GM18867 (cell line): ENCODE measurements around the gene BTBD17.

Experiments used
- ATAC-seq: cut with Tn5 transposase; IDR thresholded peaks from one replicate; pipeline ENCODE4 v1.9.1; 2021; ENCODE audit warnings: mild to moderate bottlenecking, moderate library complexity; ENCODE audit not compliant: unreplicated experiment

Gene BTBD17

DNA sequence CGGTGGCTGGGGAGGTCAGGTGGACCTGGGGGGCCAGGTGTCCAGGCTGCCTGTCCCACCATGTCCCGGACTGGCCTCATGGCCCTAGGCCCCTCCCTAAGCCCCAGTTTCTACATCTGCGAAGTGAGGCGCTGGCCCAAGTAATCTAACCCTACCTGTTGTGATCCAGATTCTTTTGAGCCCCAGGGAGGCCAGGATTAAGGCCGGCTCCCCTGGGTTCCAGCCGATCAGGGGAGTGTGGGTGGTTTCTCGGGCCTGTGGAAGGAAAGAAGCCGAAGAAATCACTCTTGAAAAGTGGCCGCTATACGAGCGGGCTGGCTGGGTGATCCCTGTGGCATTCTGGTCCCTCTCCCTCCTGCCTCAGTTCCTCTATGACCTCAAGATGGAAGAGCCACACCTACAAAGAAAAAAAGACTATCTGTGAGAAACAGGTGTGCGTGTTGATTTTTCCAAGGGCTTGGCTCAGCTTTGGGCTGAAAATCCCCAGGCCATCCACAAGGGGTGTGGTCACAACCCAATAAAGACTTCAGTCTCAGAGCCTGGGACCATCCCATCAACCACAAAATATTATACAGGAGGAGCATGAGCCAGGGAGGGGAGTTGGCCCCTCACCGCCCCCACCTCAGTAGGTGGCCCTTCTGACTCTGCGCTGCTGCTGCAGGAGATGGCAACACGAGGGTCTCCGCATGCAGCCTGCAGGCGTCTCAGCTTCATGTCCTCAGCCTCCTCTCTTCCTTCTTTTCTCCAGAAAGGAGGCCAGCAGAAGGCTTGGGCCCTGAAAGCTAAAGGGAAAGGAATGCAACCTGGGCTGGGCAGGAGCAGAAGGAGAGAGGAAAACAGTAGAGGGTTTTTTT is 25.9 kb upstream of the BTBD17 start:
- no peak for ATAC-seq

DNA sequence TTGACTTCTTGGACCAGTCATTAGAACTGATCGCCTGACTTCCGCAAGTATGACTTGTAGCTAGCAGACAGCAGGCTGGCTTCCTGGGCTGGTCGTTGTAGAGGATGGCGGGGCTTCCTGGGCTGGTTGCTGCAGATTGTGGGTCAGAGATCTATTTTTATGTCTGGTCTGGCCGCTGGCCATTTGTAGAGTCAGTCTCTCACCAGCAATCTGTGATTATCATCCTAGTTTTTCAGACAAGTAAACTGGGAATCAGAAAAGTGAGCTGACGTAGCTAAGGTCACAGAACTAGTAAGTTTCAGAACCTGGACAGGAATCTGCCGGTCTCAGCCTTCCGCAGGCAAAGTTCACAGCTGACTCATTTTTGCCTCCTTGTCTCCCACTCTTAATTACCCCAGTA is 24.7 kb upstream of the BTBD17 start:
- no peak for ATAC-seq

DNA sequence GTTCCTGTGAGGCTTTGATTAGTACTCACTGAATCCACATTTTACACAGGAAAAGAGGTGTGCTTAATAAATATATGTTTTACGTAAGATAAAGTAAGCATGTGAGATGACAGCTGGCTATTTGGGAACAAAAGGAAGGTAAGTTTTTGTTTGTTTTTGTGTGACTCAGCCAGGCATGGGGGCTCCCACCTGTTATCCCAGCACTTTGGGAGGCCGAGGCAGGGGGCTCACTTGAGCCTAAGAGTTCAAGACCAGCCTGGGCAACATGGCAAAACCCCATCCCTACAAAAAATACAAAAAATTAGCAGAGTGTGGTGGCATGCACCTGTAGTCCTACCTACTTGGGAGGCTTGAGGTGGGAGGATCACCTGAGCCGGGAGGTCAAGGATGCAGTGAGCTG is 23.5 kb upstream of the BTBD17 start:
- no peak for ATAC-seq

DNA sequence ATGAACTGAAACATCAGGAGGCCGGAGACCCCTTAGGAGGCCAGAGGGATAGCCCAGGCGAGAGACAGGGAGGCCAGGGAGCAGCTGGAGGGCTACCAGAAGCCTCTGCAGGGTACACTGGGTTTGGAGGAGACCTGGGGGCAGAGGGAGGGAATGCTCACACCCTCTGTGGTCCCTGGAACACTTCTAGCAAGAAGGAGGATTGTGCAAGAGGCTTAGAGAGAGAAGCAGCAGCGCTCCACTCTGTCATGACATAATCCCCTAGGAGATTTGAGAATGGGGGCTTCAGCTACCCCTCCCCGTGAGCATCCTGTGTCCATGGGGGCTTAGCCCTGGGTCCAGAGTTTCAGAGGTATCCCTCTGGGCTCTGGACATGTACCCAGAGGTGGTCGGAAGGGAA is 21.5 kb upstream of the BTBD17 start:
- ATAC-seq: no peak

DNA sequence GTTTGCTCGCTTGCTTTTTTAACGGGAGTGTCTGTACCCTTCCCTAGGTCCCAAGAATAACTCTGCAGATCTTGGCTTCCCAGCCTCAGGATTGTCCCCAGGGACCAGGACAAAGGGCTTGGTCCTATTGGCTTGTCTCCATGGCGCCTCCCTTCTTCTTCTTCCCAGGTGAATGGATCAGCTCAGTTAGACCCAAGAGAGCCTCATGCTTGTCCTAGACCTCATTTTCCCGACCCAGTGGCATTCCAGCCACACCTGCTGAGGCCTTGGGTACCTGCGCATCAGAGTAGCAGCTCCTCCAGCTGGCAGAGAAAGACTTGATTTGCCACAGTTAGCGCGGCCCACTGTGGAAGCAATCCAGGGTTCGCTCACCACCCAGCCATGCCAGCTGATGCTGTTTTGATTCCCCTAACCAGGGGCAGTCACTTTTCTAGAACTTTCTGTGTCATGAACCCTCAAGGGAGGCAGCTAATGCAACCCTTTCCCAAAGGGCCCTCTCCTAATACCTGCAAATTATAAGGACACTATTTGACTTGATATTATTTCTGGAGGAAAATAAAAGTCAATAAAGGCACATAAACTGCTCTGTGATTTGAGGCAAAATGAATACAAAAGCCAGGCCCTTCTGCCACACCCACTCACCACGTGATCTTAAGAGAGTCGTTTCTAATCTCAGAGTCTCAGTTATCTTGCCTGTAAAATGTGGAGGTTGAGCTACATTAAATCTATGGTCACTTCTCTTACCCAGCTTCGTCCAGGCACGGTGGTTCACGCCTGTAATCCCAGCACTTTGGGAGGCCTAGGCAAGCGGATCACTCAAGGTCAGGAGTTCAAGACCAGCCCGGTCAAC is 19.5 kb upstream of the BTBD17 start:
- no peak for ATAC-seq

DNA sequence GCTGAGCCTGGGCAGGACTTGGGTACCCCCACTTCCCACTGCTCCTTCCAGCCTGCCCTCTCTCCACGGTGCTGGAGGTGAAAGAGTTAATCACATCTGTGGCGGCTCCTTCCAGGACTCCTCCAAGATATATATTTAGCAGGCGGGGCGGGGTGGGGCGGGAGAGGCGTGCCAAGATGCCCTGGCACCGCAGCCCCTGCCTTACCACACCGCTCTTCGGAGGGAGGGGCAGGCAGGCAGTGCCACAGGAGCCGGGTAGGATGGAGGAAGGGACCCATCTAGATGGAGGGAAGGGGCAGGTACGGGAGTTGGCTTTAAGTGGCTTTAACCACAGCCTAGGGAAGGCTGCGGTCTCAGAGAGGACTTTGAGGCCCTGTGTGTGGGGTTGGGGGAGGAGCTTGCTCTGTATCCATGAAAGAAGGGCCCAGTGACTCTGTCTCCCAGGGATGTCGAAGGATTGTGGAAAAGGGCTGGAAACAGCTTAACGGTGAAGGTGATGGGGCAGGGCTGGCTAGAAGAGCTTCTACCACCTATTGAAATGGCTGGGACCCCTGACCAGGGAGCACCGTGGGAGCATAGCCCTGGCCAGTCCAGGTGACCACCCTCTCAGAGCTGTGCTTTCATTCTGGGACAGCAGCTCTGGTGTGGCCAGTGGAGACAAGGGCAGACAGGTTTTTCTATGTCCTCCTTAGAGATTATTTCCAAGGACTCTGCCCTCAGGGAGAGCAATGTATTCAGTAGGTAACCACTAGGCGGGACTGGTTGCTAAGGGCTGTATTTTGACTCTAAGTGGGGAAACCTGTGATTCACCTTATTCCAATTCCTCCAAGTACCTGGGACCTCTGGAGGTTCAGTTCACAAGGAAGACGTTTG is 18.7 kb upstream of the BTBD17 start:
- ATAC-seq: no peak

DNA sequence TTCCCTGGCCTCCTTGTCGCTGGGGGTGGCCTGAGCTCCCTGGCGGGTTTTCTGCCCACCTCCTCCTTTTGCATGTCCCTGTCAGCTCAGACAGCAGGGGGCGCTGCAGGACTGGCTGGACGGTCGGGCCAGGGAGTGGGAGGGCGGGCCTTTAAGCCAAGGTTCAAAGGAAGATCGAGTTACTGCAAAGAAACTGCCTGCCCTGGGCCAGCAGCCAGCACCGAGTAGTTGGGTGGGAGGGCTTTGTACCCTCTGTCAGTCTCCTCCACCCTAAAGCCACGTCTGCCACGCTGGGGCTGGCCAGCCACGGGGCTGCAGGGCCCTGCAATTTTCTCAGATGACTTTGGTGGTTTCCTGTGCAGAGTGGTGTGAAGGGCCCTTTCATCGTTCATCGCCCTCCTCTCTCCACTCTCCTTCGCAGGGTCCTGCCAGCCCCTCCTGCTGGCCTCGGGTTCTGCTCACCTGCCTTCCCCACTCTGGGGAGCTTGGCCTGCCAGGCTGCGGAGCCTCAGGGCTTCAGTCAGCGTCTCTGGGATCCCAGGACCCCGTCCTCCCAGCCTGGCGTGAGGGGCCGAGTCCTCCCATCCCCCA is 17.9 kb upstream of the BTBD17 start:
- ATAC-seq: peak; percentile 50

DNA sequence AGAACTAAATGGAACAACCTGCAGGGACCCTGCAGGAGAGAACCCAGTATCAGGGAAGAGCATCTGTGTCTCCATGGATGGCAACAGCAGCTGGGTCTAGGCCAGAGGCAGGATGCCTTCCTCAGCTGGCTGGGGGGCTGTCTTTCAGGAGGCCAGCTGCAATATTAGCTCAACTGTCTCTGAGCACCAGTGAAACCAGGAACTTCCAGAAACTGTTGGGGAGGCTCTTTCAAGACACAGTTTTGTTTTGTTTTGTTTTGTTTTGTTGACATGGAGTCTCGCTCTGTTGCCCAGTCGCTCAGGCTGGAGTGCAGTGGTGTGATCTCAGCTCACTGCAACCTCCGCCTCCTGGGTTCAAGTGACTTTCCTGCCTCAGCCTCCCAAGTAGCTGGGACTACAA is 13.2 kb upstream of the BTBD17 start:
- no peak for ATAC-seq

DNA sequence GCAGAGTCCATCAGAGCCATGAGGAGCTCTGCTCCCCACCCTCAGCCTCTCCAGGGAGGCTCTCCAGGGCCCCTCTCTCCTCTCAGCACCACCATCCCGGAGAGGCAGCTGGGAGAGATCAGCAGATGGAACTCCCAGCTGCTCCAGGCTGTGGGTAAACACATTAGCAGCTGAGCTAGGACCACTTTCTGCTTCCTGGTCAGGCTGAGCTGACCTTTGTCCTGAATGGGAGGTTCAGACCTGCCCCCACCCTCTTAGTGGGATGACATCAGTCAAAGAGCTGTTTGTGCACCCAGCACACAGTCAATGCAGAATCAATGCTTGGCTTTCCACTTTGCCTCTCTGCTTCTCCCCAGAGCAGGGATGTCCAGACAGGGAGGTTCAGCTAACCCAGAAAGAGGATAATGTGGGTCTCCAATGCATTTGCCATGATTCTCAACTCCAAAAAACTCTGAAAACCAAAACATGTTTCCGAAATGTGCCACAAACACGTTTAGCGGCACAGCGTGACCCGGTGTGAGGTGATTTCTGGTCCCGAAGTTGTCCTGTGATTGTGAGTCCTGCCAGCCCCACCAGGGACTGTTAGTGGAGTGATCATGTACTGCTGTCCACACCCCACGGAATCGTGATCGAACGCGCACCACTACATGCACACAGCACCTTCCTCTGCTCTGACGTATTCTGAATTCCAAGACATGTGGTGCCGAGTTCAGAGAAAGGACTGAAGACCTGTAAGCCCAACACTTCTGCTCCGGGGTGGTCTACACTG is 12.4 kb upstream of the BTBD17 start:
- ATAC-seq: no peak

DNA sequence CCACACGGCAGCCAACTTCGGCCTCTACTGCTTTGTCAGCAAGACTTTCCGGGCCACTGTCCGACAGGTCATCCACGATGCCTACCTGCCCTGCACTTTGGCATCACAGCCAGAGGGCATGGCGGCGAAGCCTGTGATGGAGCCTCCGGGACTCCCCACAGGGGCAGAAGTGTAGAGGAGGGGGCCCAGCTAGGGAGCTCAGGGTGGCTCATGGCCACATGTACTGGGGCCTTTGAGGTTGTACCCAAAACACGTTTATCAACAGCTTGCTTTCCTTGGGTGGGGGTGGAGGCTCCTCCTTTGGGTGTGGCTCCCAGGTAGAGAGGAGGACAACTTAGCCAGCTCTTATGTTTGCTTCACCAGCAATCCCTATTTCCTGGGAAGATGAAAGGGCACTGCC is 10.8 kb upstream of the BTBD17 start:
- no peak for ATAC-seq

DNA sequence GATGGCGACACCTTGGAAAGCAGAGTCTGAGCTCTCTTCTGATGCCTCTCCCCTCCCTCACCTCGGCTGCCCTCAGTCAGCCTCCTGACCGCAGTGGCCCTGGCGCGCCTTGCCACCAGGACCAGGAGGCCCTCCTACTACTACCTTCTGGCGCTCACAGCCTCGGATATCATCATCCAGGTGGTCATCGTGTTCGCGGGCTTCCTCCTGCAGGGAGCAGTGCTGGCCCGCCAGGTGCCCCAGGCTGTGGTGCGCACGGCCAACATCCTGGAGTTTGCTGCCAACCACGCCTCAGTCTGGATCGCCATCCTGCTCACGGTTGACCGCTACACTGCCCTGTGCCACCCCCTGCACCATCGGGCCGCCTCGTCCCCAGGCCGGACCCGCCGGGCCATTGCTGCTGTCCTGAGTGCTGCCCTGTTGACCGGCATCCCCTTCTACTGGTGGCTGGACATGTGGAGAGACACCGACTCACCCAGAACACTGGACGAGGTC is 10.0 kb upstream of the BTBD17 start:
- ATAC-seq: no peak

DNA sequence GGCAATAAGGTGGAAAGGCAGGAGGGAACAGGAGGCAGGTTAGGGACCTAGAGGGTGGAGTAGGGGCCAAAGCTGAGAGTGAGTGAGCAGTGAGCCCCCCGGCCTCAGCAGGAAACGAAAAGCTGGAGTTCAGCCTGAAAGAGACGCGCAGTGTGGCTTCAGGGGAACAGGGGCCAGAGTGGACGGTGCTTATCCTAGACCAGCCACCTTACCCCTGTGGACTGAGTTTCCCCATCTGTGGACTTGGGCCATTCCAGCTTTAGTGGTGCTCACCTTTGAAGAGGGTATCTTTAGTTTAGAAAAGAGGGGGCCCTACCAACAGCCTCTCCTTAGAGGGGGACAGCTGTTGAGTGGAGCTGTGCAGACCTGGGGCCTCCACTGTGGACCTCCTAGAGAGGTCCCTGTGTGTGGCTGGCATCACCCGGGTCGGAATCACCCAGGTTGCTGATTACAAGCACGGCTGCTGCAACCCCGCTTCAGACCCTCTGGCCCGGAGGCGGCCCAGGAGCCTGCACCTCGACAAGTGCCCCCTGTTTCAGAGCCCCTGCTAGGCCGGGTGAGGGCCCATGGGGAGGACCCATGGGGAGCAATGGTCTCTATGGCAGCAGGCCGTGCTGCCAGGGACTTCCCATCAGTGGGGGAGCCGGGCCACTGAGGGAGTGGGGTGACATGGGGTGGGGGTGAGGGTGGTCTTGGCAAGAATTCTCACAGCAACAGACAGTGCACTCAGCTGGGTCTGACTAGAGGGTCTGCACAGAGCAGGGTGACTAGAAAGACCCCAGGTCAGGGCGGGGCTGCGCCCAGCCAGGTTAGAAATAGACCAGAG is 8.2 kb upstream of the BTBD17 start:
- ATAC-seq: no peak

DNA sequence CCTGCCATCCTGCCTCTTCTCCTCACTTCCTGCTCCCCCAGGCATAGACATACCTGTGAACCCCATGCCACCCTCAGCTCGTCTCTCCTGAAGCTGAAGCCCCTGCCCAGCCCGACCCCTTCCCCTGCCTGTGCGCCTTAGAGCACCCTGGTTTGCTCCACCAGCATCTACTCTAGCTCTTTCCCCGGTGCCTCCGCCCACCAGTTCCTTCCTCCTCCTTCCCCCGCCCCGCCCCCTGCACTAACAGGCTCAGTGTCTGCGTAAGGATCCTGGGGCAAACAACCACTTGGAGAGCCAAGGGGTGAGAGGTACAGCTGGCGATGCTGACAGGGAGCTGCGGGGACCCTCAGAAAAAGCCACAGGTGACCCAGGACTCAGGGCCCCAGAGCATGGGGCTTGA is 7.6 kb upstream of the BTBD17 start:
- ATAC-seq: no peak

DNA sequence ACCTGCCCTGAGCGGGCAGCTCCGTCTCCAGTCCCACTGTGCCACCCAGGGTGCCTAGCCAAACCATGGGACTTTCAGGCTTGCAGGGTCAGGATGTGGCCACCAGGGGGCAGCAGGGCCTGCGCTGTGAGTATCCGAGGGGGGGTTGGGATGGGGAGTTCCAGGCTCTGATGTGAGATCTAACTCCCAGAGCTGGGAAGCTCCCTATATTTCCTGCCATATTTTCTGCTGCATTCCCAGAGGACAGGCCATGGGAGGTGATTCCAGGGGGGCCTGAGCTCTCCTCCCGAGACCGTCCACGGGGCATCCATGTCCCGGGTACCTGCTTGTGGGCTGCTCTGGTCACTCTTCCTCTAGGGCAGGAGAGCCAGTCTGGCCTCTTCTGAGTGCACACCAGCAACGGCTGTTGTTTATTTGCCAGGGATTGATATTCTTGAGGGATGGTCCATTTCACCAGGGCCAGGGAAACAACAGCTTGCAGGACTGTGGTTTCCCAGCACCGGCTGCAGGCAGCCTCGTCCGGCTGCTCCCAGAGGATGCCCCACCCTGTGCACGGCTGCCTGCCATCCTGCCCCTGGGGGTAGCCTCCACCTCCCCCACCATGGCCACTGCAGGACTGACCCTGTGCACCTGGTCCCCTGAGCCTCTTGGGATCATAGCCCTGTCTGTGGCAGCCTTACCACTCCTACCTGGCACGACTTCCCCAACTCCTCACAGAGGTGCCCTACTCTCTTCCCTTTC is 6.8 kb upstream of the BTBD17 start:
- ATAC-seq: peak; percentile 53

DNA sequence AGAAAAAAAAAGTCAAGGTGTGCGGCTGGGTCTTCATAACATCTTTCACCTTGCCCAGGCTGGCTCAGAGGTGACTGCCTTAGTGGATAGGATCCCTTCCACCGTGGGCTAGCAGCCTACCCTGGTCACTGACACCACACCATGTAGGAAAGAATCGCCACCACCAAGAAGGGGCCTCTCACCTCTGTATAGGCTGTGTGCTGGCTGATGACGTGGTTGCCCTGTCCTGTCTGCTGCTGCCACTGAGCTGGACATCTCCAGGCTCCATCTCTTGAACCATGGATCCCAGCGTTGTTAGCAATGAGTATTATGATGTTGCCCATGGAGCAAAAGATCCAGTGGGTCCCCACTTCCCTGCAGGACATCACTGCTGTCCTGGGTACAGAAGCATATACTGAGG is 5.5 kb upstream of the BTBD17 start, which contains the start of gene GPR142:
Gene GPR142, plus strand, starts transcription at position 301 of the 400 bp plus-strand sequence. CDS start 2,035 bp downstream, outside the sequence.
- no peak for ATAC-seq

DNA sequence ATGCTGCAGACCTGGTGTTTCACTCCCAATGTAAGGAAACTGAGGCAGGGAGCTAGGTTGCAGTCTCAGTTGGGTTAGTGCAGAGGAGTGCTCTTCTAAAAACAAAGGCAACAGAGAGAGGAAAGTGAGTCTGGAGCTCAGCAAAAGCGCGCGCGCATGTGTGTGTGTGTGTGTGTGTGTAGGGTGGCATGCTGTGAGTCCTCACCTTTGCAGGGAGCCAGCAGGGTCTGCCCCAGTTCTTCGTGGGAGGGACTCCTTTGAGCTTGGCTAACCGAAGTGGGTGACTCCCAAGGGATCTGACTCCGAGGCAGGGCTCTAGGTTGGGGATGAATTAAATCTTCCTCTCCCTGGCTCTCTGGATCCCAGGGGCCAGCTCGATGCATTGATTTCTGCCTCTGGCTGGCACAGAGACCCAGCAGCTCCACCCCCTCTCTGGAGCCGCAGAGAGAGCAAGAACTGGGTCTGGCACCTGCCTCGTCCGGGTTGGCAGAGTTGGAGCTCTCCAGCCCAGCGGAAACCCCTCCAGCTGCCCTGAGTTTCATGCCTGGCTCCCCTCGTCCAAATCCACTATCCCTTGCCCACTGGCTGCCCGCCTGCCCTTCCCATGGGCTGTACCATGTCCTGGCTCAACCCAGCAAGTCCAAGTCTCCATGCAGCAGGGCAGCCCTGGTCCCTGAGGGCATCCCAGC is 1.3 kb upstream of the BTBD17 start:
- ATAC-seq: no peak

DNA sequence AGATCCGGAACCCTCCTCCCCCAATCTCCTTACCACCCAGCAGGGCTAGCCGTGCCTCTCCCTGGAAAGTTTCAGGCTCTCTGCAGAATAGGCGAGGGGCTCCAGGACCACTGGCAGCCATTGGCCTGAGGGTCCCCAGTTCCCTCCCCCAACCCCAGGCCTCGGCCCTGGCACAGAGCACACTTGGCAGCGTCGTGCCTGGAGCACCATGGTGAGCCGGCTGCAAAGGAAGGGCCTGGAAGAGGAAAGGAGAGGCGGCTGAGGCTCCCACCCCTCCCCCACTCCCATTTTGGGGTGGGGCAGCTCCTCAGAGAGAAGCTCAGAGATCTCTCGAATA is 369 bp upstream of the BTBD17 start:
- ATAC-seq: no peak

DNA sequence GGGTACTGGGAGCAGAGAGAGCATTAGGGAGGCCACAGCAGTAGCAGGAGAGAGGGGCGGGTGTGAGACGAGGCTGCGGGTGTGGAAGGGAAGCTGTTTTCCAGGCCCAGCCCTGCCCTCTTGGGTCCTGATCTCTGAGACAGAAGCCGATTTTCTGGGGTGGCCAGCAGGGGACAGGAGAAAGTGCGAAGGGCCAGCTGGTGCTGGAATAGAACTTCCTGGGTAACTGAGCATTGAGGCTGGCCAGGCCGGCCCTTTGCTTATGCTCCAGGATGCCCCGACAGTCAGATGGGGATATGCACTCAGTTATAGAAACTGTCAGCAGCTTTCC is 804 bp downstream of the BTBD17 start:
- no peak for ATAC-seq
